Upper lobe of right lung (tissue), 1 donor: ENCODE data around the gene SPEM2. TPM values are rescaled to one million over a fixed set of nuclear protein-coding genes. Genes with fewer than 3 reads are reported as not detected.

Experiments
- ATAC-seq: fragments of 200-7000 bp; cut with Tn5 transposase; one replicate; pipeline ENCODE4 v1.9.1; 2020; ENCODE audit warnings: mild to moderate bottlenecking, moderate library complexity
- DNase-seq: peaks from one replicate; pipeline ENCODE4 v3.0.0-alpha.2; 2020
- H3K27ac ChIP-seq: fragments of 200-600 bp; one replicate; pipeline ENCODE4 v1.8.0; 2022
- H3K27me3 ChIP-seq: fragments of 200-600 bp; one replicate; pipeline ENCODE4 v1.8.0; 2022; ENCODE audit warnings: mild to moderate bottlenecking
- H3K36me3 ChIP-seq: fragments of 200-600 bp; one replicate; pipeline ENCODE4 v1.8.0; 2022
- H3K4me1 ChIP-seq: fragments of 200-600 bp; one replicate; pipeline ENCODE4 v1.8.0; 2022
- H3K4me3 ChIP-seq: fragments of 200-600 bp; one replicate; pipeline ENCODE4 v1.8.0; 2022; ENCODE audit warnings: mild to moderate bottlenecking
- H3K9me3 ChIP-seq: fragments of 200-600 bp; one replicate; pipeline ENCODE4 v1.8.0; 2022
- intact Hi-C: fragments of 100-400 bp; cut with DNase I; formaldehyde crosslinking; loops from one replicate; pipeline ENCODE4 v1.11.0; 2022
- total RNA-seq: library from RNA; stranded (reverse); fragmentation: NEBNext Ultra II Directional; extraction: Animal tissue kit (Norgen Biotek cat#: 25700); gene quantifications from one replicate; pipeline ENCODE4 v1.2.1, GENCODE V29; 2021
- TF ChIP-seq, protein P1 (sequence below): fragments of 200-600 bp; IDR thresholded peaks from one replicate; pipeline ENCODE4 v1.8.0; 2022; ENCODE audit warnings: antibody characterized with exemption
- donor health status: DM: no; HTN: yes; CAD: no; lungs with severe emphysema.

SPEM2 gene
- total RNA-seq, 1 donor from 2014 or later, result not detected

GRCh38 chr17:7398612-7399011 is 26.8 kb upstream of the SPEM2 start:
- intact Hi-C loops, result no loop called here
- H3K4me3 ChIP-seq, result no peak overlapping the region
- no peak overlapping the region for H3K27ac ChIP-seq
- peaks cover 12% of the 10 kb centered on the region for H3K4me1 ChIP-seq
- no peaks in the 10 kb centered on the region for H3K9me3 ChIP-seq
- TF ChIP-seq, protein P1, sequence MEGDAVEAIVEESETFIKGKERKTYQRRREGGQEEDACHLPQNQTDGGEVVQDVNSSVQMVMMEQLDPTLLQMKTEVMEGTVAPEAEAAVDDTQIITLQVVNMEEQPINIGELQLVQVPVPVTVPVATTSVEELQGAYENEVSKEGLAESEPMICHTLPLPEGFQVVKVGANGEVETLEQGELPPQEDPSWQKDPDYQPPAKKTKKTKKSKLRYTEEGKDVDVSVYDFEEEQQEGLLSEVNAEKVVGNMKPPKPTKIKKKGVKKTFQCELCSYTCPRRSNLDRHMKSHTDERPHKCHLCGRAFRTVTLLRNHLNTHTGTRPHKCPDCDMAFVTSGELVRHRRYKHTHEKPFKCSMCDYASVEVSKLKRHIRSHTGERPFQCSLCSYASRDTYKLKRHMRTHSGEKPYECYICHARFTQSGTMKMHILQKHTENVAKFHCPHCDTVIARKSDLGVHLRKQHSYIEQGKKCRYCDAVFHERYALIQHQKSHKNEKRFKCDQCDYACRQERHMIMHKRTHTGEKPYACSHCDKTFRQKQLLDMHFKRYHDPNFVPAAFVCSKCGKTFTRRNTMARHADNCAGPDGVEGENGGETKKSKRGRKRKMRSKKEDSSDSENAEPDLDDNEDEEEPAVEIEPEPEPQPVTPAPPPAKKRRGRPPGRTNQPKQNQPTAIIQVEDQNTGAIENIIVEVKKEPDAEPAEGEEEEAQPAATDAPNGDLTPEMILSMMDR, result no peak
- no peaks in the 10 kb centered on the region for H3K36me3 ChIP-seq
- H3K27me3 ChIP-seq, result no peaks in the 10 kb centered on the region
- DNase-seq, result no peak
- no peak for ATAC-seq

DNA sequence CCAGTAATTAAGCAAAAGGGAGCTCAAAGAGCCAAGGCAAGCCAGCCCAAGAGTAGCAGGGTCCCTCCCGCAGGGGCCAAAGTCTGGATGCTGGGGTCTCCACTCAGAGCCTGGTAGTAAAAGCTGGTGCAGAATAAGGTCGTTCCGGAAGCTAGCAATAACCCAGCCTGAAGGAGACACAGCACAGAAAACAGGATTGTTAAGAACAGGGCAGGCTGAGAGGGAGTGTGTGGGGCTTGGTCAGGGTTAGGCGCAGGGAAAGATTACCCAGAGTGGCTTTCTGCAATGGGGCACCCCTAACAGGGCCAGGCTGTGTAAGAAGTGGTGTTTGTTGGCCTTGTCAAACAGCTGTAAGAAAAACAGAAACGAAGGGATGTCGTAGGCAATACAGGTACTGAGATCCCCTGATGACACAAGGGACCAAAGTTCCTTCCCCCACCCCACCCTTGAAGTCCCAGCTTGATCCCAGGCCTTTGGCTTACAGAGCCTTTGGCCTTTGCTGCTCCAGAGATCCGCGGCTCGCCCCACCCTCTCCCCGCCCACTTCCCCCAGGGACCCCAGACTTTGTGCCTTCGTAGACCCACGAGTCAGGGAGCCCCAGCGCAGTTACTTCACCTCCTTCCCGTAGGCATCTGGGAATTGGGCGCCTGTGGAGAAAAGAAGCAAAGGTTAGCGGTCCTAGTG is 22.2 kb upstream of the SPEM2 start:
- intact Hi-C loops, result no loop called here
- Histone ChIP-seq H3K27me3 (no peaks in the 10 kb centered on the region), H3K9me3 (no peaks in the 10 kb centered on the region), H3K36me3 (no peaks in the 10 kb centered on the region), H3K4me3 (peak overlapping the region; percentile 64), H3K4me1 (peaks cover 10% of the 10 kb centered on the region), H3K27ac (peak overlapping the region; percentile 78)
- TF ChIP-seq, protein P1, result no peak
- no peak for ATAC-seq
- peak; percentile 73 for DNase-seq

DNA sequence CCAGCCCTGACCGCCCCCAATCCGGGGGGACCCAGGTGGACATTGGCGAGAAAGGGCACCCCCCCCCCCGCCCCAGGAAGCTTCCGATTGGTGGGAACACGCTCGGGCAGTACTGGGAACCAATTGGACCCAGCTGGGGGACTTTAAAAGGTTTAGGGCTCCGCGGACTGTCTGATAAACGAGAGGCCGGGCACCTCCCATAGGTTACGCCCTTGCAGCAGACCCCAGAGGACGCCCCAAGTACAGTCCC is 21.8 kb upstream of the SPEM2 start:
- H3K36me3 ChIP-seq, result no peaks in the 10 kb centered on the region
- no peaks in the 10 kb centered on the region for H3K27me3 ChIP-seq
- peak overlapping the region; percentile 78 for H3K27ac ChIP-seq
- H3K4me3 ChIP-seq, result peak overlapping the region; percentile 64
- peaks cover 10% of the 10 kb centered on the region for H3K4me1 ChIP-seq
- intact Hi-C loops, result no loop called here
- ATAC-seq, result peak; percentile 62
- DNase-seq, result no peak
- TF ChIP-seq, protein P1, result no peak
- H3K9me3 ChIP-seq, result no peaks in the 10 kb centered on the region

- Histone ChIP-seq H3K4me3 (peak within 1 kb of the TSS; percentile 64), H3K36me3 (no peaks in the 10 kb centered on the region), H3K4me1 (peaks cover 10% of the 10 kb centered on the region), H3K27ac (peak within 1 kb of the TSS; percentile 78), H3K27me3 (no peaks in the 10 kb centered on the region), H3K9me3 (no peaks in the 10 kb centered on the region)
- TF ChIP-seq, protein P1, result no peak
- intact Hi-C loops, result no loop called here
- ATAC-seq (peak; percentile 94), DNase-seq (peak; percentile 98)
These were observed 21.3 kb upstream of the SPEM2 start, which contains the start of gene TMEM256 for GRCh38 chr17:7403977-7404736. TMEM256 (minus strand) TSS chr17:7404097; CDS start chr17:7404084, 13 bp downstream.

DNA sequence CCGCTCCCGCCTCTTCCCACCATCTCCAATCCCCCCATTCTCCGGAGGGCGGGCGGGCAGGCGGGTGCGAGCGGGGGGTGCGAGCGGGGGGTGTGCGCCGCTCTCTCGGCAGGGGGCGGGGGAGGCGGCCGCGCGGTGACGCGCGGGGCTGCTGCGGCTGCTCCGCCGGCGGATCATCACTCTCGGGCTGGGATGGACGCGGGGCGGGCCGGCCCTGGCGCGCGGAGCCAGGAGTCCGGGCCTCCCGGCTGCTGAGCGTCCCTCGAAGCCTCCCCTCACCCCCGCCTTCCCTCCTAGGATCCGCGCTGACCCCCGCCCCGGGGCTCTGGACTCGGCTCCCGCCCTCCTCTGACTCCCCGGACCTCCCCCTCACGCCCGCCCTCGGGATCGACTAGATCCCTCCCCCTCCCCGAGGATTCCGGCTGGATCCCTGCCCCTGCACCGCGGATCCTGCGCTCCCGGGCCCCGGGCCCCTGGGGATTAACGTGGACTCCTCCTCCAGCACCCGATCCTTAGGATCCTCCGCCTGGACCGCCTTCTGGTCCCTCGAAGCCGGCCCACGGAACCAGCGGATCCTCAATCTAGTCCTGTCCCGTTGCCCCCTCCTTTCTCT is 20.6 kb upstream of the SPEM2 start:
- H3K27me3 ChIP-seq, result no peaks in the 10 kb centered on the region
- DNase-seq (peak; percentile 82), ATAC-seq (peak; percentile 37)
- H3K36me3 ChIP-seq, result no peaks in the 10 kb centered on the region
- H3K9me3 ChIP-seq, result no peaks in the 10 kb centered on the region
- intact Hi-C loops, result no loop called here
- peaks cover 10% of the 10 kb centered on the region for H3K4me1 ChIP-seq
- H3K27ac ChIP-seq, result peak overlapping the region; percentile 63
- TF ChIP-seq, protein P1, result no peak
- H3K4me3 ChIP-seq, result peak overlapping the region; percentile 64
